ENCODE data around the gene GRIK2. TPM values are rescaled to one million over a fixed set of nuclear protein-coding genes. Genes with fewer than 3 reads are reported as not detected.

Gene GRIK2
- total RNA-seq, 2 experiments from 2014 or later: not detected

DNA sequence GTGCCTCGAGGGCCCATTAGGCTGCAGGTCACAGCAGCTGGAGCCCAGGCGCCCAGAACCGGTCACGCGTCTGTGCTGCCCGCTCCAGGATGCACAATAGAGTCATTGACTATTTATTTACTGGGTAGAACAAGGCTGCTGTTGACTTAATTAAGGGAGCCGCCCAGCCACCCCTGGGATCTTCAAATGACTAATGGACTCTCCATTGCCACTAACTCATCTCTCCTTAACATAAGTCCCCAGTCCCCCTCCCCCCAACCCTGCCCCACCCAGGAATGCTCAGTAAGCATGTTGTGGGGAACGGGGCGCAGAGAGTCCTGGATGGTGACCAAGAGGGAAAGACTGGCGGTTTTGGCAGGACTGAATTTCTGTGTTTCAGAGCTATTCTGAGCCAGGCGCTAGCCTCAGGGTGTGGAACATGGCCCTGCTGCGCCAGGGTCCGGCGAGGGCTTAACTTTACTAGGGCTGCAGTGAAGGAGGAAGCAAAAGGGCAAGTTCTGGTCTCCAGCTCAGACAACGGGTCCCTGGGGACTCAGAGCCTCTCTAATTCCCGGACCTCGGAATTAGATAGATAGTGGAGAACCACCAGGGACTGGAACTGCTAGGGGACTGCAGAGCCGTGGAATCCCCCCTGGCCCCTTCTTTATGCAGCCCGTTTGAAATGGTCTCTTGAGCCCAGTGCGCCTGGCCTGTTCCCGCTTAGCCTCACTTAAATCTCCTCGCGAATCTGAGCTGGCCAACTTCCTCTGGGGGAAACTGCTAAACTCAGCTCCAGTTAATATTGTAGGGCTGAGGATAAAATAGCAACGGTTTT, 1.5 kb upstream of the GRIK2 start:
- H3K27ac Mint-ChIP-seq: no peak overlapping the region
- POLR2A ChIA-PET: no interaction called here
- TF ChIP-seq, protein P1, sequence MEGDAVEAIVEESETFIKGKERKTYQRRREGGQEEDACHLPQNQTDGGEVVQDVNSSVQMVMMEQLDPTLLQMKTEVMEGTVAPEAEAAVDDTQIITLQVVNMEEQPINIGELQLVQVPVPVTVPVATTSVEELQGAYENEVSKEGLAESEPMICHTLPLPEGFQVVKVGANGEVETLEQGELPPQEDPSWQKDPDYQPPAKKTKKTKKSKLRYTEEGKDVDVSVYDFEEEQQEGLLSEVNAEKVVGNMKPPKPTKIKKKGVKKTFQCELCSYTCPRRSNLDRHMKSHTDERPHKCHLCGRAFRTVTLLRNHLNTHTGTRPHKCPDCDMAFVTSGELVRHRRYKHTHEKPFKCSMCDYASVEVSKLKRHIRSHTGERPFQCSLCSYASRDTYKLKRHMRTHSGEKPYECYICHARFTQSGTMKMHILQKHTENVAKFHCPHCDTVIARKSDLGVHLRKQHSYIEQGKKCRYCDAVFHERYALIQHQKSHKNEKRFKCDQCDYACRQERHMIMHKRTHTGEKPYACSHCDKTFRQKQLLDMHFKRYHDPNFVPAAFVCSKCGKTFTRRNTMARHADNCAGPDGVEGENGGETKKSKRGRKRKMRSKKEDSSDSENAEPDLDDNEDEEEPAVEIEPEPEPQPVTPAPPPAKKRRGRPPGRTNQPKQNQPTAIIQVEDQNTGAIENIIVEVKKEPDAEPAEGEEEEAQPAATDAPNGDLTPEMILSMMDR (IDR thresholded peaks at IDR 0.05): no peak
- DNase-seq (no peak), ATAC-seq (no peak)
- no peaks in the 10 kb centered on the region for H3K9me3 Mint-ChIP-seq
- H3K4me1 Mint-ChIP-seq (ENCODE audit: low read depth): peaks cover 2% of the 10 kb centered on the region
- intact Hi-C loops (cut with micrococcal nuclease): no loop called here
- no peak overlapping the region for H3K4me3 Mint-ChIP-seq
- H3K36me3 Mint-ChIP-seq (ENCODE audit: low read depth): peaks cover 2% of the 10 kb centered on the region
- H3K27me3 Mint-ChIP-seq: peaks cover 33% of the 10 kb centered on the region
- CTCF ChIA-PET: no interaction called here

DNA sequence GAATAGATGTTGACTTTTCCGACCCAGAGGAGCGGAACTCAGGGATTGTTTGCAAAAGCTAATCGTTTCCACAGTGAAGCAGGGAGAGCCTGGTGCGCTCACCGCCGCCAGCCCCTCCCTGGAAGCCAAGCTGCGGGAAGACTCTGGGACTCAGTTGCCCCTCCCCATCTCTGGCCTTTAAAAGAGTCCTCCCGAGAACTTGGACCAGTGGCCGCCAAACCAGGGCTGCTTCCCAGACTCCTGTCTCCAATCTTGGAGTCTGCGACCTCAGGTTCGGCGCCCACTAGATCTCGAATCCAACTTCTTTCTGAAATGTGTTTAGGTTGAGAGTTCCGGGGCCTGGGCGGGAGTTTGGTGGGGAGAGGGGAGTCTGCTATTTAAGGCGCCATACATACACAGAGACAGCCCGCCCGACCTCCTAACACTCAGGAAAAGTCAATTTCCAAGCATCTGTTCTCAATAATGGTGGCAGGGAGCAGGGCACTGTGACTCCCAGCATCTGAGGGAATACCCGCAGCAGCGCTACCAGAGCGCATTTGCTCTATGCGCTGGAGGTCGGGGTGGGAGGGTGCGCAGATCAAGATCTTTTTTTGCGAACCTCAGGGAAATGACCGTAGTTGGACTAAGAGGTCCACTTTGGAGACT, 800 bp upstream of the GRIK2 start:
- no peak overlapping the region for H3K4me3 Mint-ChIP-seq
- peaks cover 2% of the 10 kb centered on the region for H3K9me3 Mint-ChIP-seq
- no peak for ATAC-seq
- peaks cover 33% of the 10 kb centered on the region for H3K27me3 Mint-ChIP-seq
- peaks cover 2% of the 10 kb centered on the region for H3K4me1 Mint-ChIP-seq (ENCODE audit: low read depth)
- H3K36me3 Mint-ChIP-seq (ENCODE audit: low read depth): peaks cover 2% of the 10 kb centered on the region
- ChIA-PET POLR2A (no interaction called here), CTCF (no interaction called here)
- intact Hi-C loops (cut with micrococcal nuclease): no loop called here
- no peak overlapping the region for H3K27ac Mint-ChIP-seq
- no peak for DNase-seq
- TF ChIP-seq, protein P1 (IDR thresholded peaks at IDR 0.05): no peak

DNA sequence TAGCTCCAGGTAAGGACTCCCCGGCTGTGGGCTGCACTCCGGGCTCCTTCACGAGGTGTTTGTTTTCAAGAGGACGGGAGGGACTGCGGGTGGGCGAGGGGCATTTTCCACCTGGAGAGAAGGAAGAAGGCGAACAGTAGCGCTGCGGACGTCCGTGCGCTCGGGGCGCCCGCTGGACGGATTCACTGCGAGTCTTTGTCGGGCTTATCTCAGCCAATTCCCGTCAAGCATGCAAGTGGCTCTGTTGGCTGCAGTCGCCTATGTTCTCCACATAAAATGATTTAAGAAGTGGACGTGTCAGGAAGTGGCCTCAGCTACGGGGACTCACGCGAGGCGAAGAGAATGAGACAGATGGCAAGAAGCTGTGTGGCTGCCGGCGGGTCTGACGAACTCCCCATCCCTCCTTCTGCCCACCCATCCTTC, 332 bp downstream of the GRIK2 start:
- intact Hi-C loops (cut with micrococcal nuclease): no loop called here
- ATAC-seq: no peak
- Mint-ChIP-seq H3K36me3 (ENCODE audit: low read depth) (peaks cover 2% of the 10 kb centered on the region), H3K27me3 (peaks cover 40% of the 10 kb centered on the region), H3K4me1 (ENCODE audit: low read depth) (peaks cover 2% of the 10 kb centered on the region), H3K27ac (no peak overlapping the region), H3K4me3 (no peak overlapping the region), H3K9me3 (peaks cover 4% of the 10 kb centered on the region)
- TF ChIP-seq, protein P1 (IDR thresholded peaks at IDR 0.05): no peak
- ChIA-PET POLR2A (interaction anchor here (0.6 kb wide), 1 partner anchor 37 kb away, joined by 3 read pairs; no protein-coding TSS in a partner anchor), CTCF (no interaction called here)
- no peak for DNase-seq

DNA sequence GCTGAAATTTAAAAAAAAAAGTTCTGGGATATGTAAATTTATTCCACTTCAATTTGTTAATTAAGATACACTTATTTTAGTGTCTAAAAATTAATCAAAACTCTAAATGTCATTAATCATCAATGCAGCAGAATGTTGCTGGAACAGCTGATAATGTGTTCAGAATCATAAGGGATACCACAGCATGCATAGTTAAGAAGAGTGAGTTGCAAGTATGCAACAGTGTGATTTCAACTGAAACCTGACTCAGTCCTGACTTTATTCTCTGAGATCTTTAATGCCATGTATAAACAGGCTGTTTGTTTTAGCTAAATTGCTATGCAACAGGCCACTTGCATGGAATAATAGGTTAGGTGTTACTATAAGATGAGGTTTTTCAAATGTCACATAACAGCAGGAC, 1.4 kb downstream of the GRIK2 start:
- peaks cover 49% of the 10 kb centered on the region for H3K27me3 Mint-ChIP-seq
- intact Hi-C loops (cut with micrococcal nuclease): no loop called here
- POLR2A ChIA-PET: no interaction called here

More for the DNA sequence above, 1.4 kb downstream of the GRIK2 start:
- H3K4me3 Mint-ChIP-seq: no peak overlapping the region
- peaks cover 2% of the 10 kb centered on the region for H3K36me3 Mint-ChIP-seq (ENCODE audit: low read depth)
- H3K9me3 Mint-ChIP-seq: peaks cover 4% of the 10 kb centered on the region
- CTCF ChIA-PET: no interaction called here
- ATAC-seq (no peak), DNase-seq (no peak)
- TF ChIP-seq, protein P1 (IDR thresholded peaks at IDR 0.05): no peak
- peaks cover 2% of the 10 kb centered on the region for H3K4me1 Mint-ChIP-seq (ENCODE audit: low read depth)
- H3K27ac Mint-ChIP-seq: no peak overlapping the region
